K562 (cell line): Measurements from ENCODE around the gene RPL29. TPM values are rescaled to one million over a fixed set of nuclear protein-coding genes. Genes with fewer than 3 reads are reported as not detected.
A peak's percentile ranks its signal among the peaks of the same experiment; 100 is the strongest.

Experiments
- CREB1 ChIP-seq, 2 experiments: sonication (generic) in 1 of 2; formaldehyde crosslinking in 1 of 2; IDR thresholded peaks; 2 replicates each; pipeline versions ENCODE4 v1.6.1 to v1.8.0; 2012 to 2022; ENCODE audit warnings: inconsistent platforms in 1 of 2, mild to moderate bottlenecking in 1 of 2, missing genetic modification reagents in 1 of 2, moderate library complexity in 1 of 2
- CTBP1 ChIP-seq: fragments of 450-650 bp; IDR thresholded peaks from 2 replicates; pipeline ENCODE4 v1.6.1; 2016; ENCODE audit warnings: borderline replicate concordance
- EHMT2 ChIP-seq: fragments of 450-650 bp; IDR thresholded peaks from 2 replicates; pipeline ENCODE4 v1.6.1; 2018; ENCODE audit warnings: antibody characterized with exemption
- ETV1 ChIP-seq: fragments of 450-650 bp; conservative IDR thresholded peaks from 2 replicates; pipeline ENCODE4 v1.6.1; 2016; ENCODE audit warnings: missing genetic modification characterization, control low read depth, low read depth, missing compliant biosample characterization
- HDGF ChIP-seq: fragments of 450-650 bp; IDR thresholded peaks from 2 replicates; pipeline ENCODE4 v1.6.1; 2016
- NRF1 ChIP-seq, 2 experiments: fragments of 450-650 bp; IDR thresholded peaks in 1 of 2; conservative IDR thresholded peaks in 1 of 2; 2 replicates each; pipeline ENCODE4 v1.6.1; 2014; ENCODE audit warnings: mild to moderate bottlenecking in 2 of 2
- PPARD ChIP-seq: fragments of 250-450 bp; sonication (Bioruptor Pico); IDR thresholded peaks from 2 replicates; pipeline ENCODE4 v1.8.0; 2022; ENCODE audit warnings: inconsistent platforms, mild to moderate bottlenecking, moderate library complexity
- RBFOX2 ChIP-seq: fragments of 200-400 bp; formaldehyde crosslinking; IDR thresholded peaks from 2 replicates; pipeline ENCODE4 v1.6.1; 2017; ENCODE audit warnings: low read depth, mild to moderate bottlenecking, low read length, moderate library complexity
- SIX5 ChIP-seq, 2 experiments: IDR thresholded peaks; 2 replicates each; pipeline ENCODE4 v1.6.1; 2011; ENCODE audit warnings: low read length in 2 of 2, borderline replicate concordance in 1 of 2, low read depth in 1 of 2, mild to moderate bottlenecking in 1 of 2, moderate library complexity in 1 of 2; ENCODE audit not compliant: insufficient read depth in 1 of 2
- SMARCA4 ChIP-seq: fragments of 450-650 bp; IDR thresholded peaks from 2 replicates; pipeline ENCODE4 v1.6.1; 2016
- STAG1 ChIP-seq: sonication (generic); formaldehyde crosslinking; IDR thresholded peaks from 2 replicates; pipeline ENCODE4 v1.5.0; 2020; ENCODE audit warnings: missing genetic modification reagents, borderline replicate concordance
- polyA plus RNA-seq, 8 experiments: library from polyadenylated mRNA; depleted of rRNA in 4 of 8; stranded (reverse) in 5 of 8; unstranded in 3 of 8; fragments of >200 nt; fragmentation: Nextera tagmentation in 2 of 8; fragmentation: Illumina TruSeq in 1 of 8; extraction: Ambion mirVana in 2 of 8; extraction: Trizol in 1 of 8; gene quantifications; 2 replicates each; pipeline versions ENCODE4 v1.2.1 to v1.2.3, GENCODE V29; 2011 to 2014; ENCODE audit warnings: inconsistent platforms in 1 of 8, missing spikeins in 1 of 8
- total RNA-seq, 7 experiments: library from RNA; depleted of rRNA in 6 of 7; stranded (reverse); fragments of >200 nt in 6 of 7; fragmentation: Illumina TruSeq in 2 of 7; extraction: Trizol in 2 of 7; gene quantifications; 2 replicates each; pipeline versions ENCODE4 v1.2.1 to v1.2.3, GENCODE V29; 2011 to 2021; ENCODE audit warnings: low replicate concordance in 1 of 7
- TF ChIP-seq, protein P1 (sequence below): fragments of 450-650 bp; formaldehyde crosslinking; IDR thresholded peaks from 2 replicates; pipeline ENCODE4 v1.4.0; 2020; ENCODE audit warnings: mild to moderate bottlenecking, moderate library complexity
- TF ChIP-seq, protein P2 (sequence below): fragments of 450-650 bp; formaldehyde crosslinking; IDR thresholded peaks from 2 replicates; pipeline ENCODE4 v1.4.0; 2020; ENCODE audit warnings: mild to moderate bottlenecking
- TF ChIP-seq, protein P3 (sequence below), 2 experiments: fragments of 450-650 bp; IDR thresholded peaks; 2 replicates each; pipeline ENCODE4 v1.6.1; 2016
- TF ChIP-seq, protein P4 (sequence below): fragments of 450-650 bp; IDR thresholded peaks from 2 replicates; pipeline ENCODE4 v1.6.1; 2016; ENCODE audit warnings: antibody characterized with exemption
- TF ChIP-seq, protein P5 (sequence below): fragments of 450-650 bp; conservative IDR thresholded peaks from 2 replicates; pipeline ENCODE4 v1.6.1; 2016; ENCODE audit warnings: missing genetic modification characterization, low read depth, mild to moderate bottlenecking, missing compliant biosample characterization, moderate library complexity
- TF ChIP-seq, protein P6 (sequence below): fragments of 200-800 bp; sonication (Bioruptor generic); IDR thresholded peaks from 2 replicates; pipeline ENCODE4 v1.6.1; 2017; ENCODE audit warnings: missing genetic modification characterization, missing compliant biosample characterization

Gene RPL29
- total and polyA plus RNA-seq, 9 of the 15 experiments (the other 6 are each of a cell fraction or from before 2014, with no cell fraction given): 568 to 1,475 (median 1,104) TPM

DNA sequence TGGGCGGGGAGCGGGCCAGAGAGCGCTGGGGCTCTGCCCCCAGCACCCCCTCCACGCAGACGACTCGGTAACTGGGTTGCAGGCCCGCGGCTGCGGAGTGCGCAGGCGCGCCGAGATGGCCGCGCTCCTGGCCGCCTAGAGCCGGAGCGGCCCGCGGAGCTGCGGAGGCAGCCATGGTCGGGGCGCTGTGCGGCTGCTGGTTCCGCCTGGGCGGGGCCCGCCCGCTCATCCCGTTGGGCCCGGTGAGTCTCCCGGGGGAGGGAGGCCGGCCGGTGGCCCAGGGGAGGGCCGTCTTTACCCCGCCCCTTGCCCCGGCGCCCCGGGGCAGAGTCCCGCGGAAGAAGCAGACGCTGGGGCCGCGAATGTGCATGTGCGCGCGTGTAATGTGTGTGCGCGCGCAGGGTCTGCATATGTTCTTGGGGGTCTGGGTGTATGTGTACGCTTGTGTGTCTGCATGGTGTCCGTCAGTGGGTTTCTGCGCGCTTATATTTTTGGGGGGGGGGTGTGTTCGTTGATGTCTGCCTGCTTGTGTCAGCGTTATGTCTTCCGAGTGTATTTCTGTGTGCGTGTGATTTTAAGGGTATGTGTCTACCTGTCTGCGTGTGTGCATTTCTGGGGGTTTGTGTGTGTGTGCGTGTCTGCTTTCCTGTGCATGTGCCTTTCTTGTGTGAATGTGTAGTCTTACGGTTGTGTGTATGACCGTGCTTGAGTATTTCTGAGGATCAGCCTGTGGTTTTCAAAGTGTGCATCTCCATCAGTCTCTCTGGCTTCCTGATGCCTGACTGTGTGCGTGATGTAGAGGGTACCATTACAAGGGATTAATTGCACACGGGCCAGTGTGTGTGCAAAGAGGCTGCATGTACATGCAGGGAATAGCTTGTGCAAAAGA, 20.5 kb downstream of the RPL29 start, which contains the start of gene ABHD14A (continued):
- TF ChIP-seq, protein P1, sequence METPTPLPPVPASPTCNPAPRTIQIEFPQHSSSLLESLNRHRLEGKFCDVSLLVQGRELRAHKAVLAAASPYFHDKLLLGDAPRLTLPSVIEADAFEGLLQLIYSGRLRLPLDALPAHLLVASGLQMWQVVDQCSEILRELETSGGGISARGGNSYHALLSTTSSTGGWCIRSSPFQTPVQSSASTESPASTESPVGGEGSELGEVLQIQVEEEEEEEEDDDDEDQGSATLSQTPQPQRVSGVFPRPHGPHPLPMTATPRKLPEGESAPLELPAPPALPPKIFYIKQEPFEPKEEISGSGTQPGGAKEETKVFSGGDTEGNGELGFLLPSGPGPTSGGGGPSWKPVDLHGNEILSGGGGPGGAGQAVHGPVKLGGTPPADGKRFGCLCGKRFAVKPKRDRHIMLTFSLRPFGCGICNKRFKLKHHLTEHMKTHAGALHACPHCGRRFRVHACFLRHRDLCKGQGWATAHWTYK (CRISPR knock-in tag): peak; percentile 21; the same call in 1 of the 2 replicates
- TF ChIP-seq HDGF (peak; percentile 87; the same call in 1 of the 2 replicates), CREB1 (IDR thresholded peaks at IDR 0.05) (no peak), CREB1 (CRISPR knock-in tag; IDR thresholded peaks at IDR 0.05) (no peak), SMARCA4 (peak; percentile 31; the same call in 1 of the 2 replicates), EHMT2 (peak; percentile 19; the same call in 1 of the 2 replicates), CTBP1 (peak; percentile 71), SIX5 (IDR thresholded peaks at IDR 0.05; ENCODE audit: borderline replicate concordance in 1 of 2, insufficient read depth in 1 of 2, low read depth in 1 of 2, low read length in 2 of 2) (no peak), PPARD (CRISPR knock-in tag) (no peak), RBFOX2 (peak; percentile 80), NRF1 (conservative IDR thresholded peaks at IDR 0.05 in 1 of 2, IDR thresholded peaks at IDR 0.05 in 1 of 2) (peak; percentile 90), ETV1 (tag) (no peak), STAG1 (CRISPR knock-in tag) (no peak)
- TF ChIP-seq, protein P2, sequence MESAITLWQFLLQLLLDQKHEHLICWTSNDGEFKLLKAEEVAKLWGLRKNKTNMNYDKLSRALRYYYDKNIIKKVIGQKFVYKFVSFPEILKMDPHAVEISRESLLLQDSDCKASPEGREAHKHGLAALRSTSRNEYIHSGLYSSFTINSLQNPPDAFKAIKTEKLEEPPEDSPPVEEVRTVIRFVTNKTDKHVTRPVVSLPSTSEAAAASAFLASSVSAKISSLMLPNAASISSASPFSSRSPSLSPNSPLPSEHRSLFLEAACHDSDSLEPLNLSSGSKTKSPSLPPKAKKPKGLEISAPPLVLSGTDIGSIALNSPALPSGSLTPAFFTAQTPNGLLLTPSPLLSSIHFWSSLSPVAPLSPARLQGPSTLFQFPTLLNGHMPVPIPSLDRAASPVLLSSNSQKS (CRISPR knock-in tag): no peak
- TF ChIP-seq, protein P3, sequence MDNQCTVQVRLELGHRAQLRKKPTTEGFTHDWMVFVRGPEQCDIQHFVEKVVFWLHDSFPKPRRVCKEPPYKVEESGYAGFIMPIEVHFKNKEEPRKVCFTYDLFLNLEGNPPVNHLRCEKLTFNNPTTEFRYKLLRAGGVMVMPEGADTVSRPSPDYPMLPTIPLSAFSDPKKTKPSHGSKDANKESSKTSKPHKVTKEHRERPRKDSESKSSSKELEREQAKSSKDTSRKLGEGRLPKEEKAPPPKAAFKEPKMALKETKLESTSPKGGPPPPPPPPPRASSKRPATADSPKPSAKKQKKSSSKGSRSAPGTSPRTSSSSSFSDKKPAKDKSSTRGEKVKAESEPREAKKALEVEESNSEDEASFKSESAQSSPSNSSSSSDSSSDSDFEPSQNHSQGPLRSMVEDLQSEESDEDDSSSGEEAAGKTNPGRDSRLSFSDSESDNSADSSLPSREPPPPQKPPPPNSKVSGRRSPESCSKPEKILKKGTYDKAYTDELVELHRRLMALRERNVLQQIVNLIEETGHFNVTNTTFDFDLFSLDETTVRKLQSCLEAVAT (IDR thresholded peaks at IDR 0.05): peak; percentile 31 to 72; a peak in 1 of 4 replicates
- TF ChIP-seq, protein P4, sequence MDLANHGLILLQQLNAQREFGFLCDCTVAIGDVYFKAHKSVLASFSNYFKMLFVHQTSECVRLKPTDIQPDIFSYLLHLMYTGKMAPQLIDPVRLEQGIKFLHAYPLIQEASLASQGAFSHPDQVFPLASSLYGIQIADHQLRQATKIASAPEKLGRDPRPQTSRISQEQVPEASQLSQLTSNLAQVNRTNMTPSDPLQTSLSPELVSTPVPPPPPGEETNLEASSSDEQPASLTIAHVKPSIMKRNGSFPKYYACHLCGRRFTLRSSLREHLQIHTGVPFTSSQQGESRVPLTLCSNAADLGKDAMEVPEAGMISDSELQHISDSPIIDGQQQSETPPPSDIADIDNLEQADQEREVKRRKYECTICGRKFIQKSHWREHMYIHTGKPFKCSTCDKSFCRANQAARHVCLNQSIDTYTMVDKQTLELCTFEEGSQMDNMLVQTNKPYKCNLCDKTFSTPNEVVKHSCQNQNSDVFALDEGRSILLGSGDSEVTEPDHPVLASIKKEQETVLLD: peak; percentile 35; the same call in 1 of the 2 replicates
- TF ChIP-seq, protein P5, sequence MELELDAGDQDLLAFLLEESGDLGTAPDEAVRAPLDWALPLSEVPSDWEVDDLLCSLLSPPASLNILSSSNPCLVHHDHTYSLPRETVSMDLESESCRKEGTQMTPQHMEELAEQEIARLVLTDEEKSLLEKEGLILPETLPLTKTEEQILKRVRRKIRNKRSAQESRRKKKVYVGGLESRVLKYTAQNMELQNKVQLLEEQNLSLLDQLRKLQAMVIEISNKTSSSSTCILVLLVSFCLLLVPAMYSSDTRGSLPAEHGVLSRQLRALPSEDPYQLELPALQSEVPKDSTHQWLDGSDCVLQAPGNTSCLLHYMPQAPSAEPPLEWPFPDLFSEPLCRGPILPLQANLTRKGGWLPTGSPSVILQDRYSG: no peak
- TF ChIP-seq, protein P6, sequence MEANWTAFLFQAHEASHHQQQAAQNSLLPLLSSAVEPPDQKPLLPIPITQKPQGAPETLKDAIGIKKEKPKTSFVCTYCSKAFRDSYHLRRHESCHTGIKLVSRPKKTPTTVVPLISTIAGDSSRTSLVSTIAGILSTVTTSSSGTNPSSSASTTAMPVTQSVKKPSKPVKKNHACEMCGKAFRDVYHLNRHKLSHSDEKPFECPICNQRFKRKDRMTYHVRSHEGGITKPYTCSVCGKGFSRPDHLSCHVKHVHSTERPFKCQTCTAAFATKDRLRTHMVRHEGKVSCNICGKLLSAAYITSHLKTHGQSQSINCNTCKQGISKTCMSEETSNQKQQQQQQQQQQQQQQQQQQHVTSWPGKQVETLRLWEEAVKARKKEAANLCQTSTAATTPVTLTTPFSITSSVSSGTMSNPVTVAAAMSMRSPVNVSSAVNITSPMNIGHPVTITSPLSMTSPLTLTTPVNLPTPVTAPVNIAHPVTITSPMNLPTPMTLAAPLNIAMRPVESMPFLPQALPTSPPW (CRISPR knock-in tag): peak; percentile 61; the same call in 1 of the 2 replicates
